HepG2 (cell line): ENCODE measurements around the gene FAM174B. TPM values are rescaled to one million over a fixed set of nuclear protein-coding genes. Genes with fewer than 3 reads are reported as not detected.

Experiments used
- ATAC-seq: fragments of 200-7000 bp; cut with Tn5 transposase; 3 replicates; pipeline ENCODE4 v1.9.1; 2020; ENCODE audit warnings: mild to moderate bottlenecking, moderate library complexity
- BruUV-seq: library from RNA; stranded (reverse); fragments of 400-500 nt; replicated peaks from 2 replicates; lab custom pipeline; 2021; lab: Mats Ljungman, UMichigan
- CTCF ChIA-PET: fragments of 300-600 bp; formaldehyde crosslinking; extraction: SDS; loops from one replicate; lab custom pipeline; 2021; ENCODE audit warnings: low total read pairs, inconsistent platforms, low intra/inter-chr PET ratio; lab: Yijun Ruan, JAX
- POLR2A ChIA-PET: fragments of 350-600 bp; sonication (Branson Sonifier 250); formaldehyde crosslinking; loops from one replicate; lab custom pipeline; 2020; ENCODE audit warnings: antibody characterized with exemption, inconsistent platforms; lab: Yijun Ruan, JAX
- DNase-seq: peaks from one replicate; pipeline ENCODE4 v3.0.0-alpha.2; 2015; ENCODE audit warnings: low spot score
- FAIRE-seq: peaks from 3 replicates; lab custom pipeline; 2011; peaks lifted over from hg19 to GRCh38; lab: Jason Lieb, UNC
- H2AFZ ChIP-seq: one replicate; pipeline ENCODE4 v1.6.1; 2011; ENCODE audit warnings: low read length, inconsistent platforms
- H3K27ac ChIP-seq: fragments of 300-600 bp; 3 replicates; pipeline ENCODE4 v1.8.0; 2011; ENCODE audit warnings: mixed run types, mild to moderate bottlenecking, mixed read lengths, low read length, inconsistent platforms; ENCODE audit not compliant: insufficient read depth; ENCODE audit errors: extremely low read length
- H3K27me3 ChIP-seq, 2 experiments: fragments of 200-600 bp in 1 of 2; 2 replicates in 1 of 2; 3 replicates in 1 of 2; pipeline versions ENCODE4 v1.6.0 to v1.8.0; 2011; ENCODE audit warnings: low read length in 2 of 2, mild to moderate bottlenecking in 2 of 2, moderate library complexity in 2 of 2, inconsistent platforms in 1 of 2; ENCODE audit not compliant: insufficient read depth in 2 of 2, control insufficient read depth in 1 of 2
- H3K36me3 ChIP-seq, 2 experiments: fragments of 200-600 bp in 1 of 2; replicated peaks in 1 of 2; 2 replicates in 1 of 2; 3 replicates in 1 of 2; pipeline versions ENCODE4 v1.5.1 to v1.8.0; 2011; ENCODE audit warnings: low read length in 2 of 2, inconsistent platforms in 1 of 2; ENCODE audit not compliant: insufficient read depth in 2 of 2, control insufficient read depth in 1 of 2
- H3K4me1 ChIP-seq: 2 replicates; pipeline ENCODE4 v1.5.1; 2012; ENCODE audit warnings: low read length, inconsistent platforms; ENCODE audit not compliant: insufficient read depth
- H3K4me2 ChIP-seq: 2 replicates; pipeline ENCODE4 v1.6.0; 2011; ENCODE audit warnings: low read depth, low read length, inconsistent platforms
- H3K4me3 ChIP-seq, 3 experiments: fragments of 200-600 bp in 1 of 3; sonication (generic), shearing (Covaris generic) in 1 of 3; replicated peaks in 1 of 3; 2 replicates each; pipeline ENCODE4 v1.5.1; 2011 to 2016; ENCODE audit warnings: low read length in 3 of 3, inconsistent platforms in 2 of 3, low read depth in 2 of 3, mild to moderate bottlenecking in 2 of 3, control low read depth in 1 of 3, mixed read lengths in 1 of 3; ENCODE audit not compliant: insufficient read depth in 1 of 3
- H3K79me2 ChIP-seq: one replicate; pipeline ENCODE4 v1.6.1; 2011; ENCODE audit warnings: low read length, inconsistent platforms; ENCODE audit not compliant: insufficient read depth
- H3K9ac ChIP-seq: 2 replicates; pipeline ENCODE4 v1.6.0; 2011; ENCODE audit warnings: mild to moderate bottlenecking, low read depth, low read length, inconsistent platforms; ENCODE audit not compliant: insufficient read depth
- H3K9me3 ChIP-seq: 2 replicates; pipeline ENCODE4 v1.5.1; 2012; ENCODE audit warnings: mild to moderate bottlenecking, low read length
- H4K20me1 ChIP-seq: 2 replicates; pipeline ENCODE4 v1.6.0; 2011; ENCODE audit warnings: inconsistent platforms, mild to moderate bottlenecking, low read length, moderate library complexity; ENCODE audit not compliant: insufficient read depth
- DPF2 ChIP-seq: sonication (generic); formaldehyde crosslinking; IDR thresholded peaks from 2 replicates; pipeline ENCODE4 v1.4.0; 2020; ENCODE audit warnings: mild to moderate bottlenecking, low read depth, missing genetic modification reagents, borderline replicate concordance
- EED ChIP-seq: sonication (generic); formaldehyde crosslinking; IDR thresholded peaks from 2 replicates; pipeline ENCODE4 v1.5.0; 2020; ENCODE audit warnings: mild to moderate bottlenecking, missing genetic modification reagents
- ELF1 ChIP-seq: sonication (generic); formaldehyde crosslinking; IDR thresholded peaks from 2 replicates; pipeline ENCODE4 v1.4.0; 2020; ENCODE audit warnings: missing genetic modification reagents
- HDAC2 ChIP-seq: sonication (generic); formaldehyde crosslinking; IDR thresholded peaks from 2 replicates; pipeline ENCODE4 v1.4.0; 2020; ENCODE audit warnings: missing genetic modification reagents
- HES4 ChIP-seq: sonication (generic); formaldehyde crosslinking; IDR thresholded peaks from 2 replicates; pipeline ENCODE4 v1.9.0; 2021; ENCODE audit warnings: mild to moderate bottlenecking, missing genetic modification reagents, borderline replicate concordance
- IRF2 ChIP-seq: IDR thresholded peaks from 2 replicates; pipeline ENCODE4 v1.6.1; 2018; ENCODE audit warnings: missing genetic modification reagents, missing compliant biosample characterization
- KLF11 ChIP-seq: IDR thresholded peaks from 2 replicates; pipeline ENCODE4 v1.6.1; 2016; ENCODE audit warnings: missing compliant biosample characterization
- KLF16 ChIP-seq, 2 experiments: sonication (generic) in 1 of 2; formaldehyde crosslinking in 1 of 2; IDR thresholded peaks; 2 replicates each; pipeline versions ENCODE4 v1.6.1 to v1.8.0; 2016 to 2023; ENCODE audit warnings: missing genetic modification reagents in 2 of 2, missing compliant biosample characterization in 1 of 2
- NR1H2 ChIP-seq: sonication (generic); formaldehyde crosslinking; IDR thresholded peaks from 2 replicates; pipeline ENCODE4 v1.8.1; 2022; ENCODE audit warnings: low read depth, missing genetic modification reagents, borderline replicate concordance
- NR2F2 ChIP-seq: IDR thresholded peaks from 2 replicates; pipeline ENCODE4 v1.6.1; 2012; ENCODE audit warnings: low read depth, inconsistent platforms, borderline replicate concordance
- SAP130 ChIP-seq: IDR thresholded peaks from 2 replicates; pipeline ENCODE4 v1.6.1; 2016; ENCODE audit warnings: low read depth
- SOX13 ChIP-seq, 3 experiments: fragments of 450-650 bp in 1 of 3; sonication (generic) in 1 of 3; formaldehyde crosslinking in 1 of 3; IDR thresholded peaks in 2 of 3; conservative IDR thresholded peaks in 1 of 3; 2 replicates each; pipeline versions ENCODE4 v1.5.0 to v1.6.1; 2016 to 2020; ENCODE audit warnings: antibody characterized with exemption in 1 of 3, mild to moderate bottlenecking in 1 of 3, missing compliant biosample characterization in 1 of 3, missing genetic modification reagents in 1 of 3, moderate library complexity in 1 of 3
- ZBTB44 ChIP-seq: sonication (generic); formaldehyde crosslinking; IDR thresholded peaks from 2 replicates; pipeline ENCODE4 v1.4.0; 2020; ENCODE audit warnings: missing genetic modification reagents
- ZNF674 ChIP-seq: sonication (generic); formaldehyde crosslinking; IDR thresholded peaks from 2 replicates; pipeline ENCODE4 v1.5.0; 2020; ENCODE audit warnings: low read depth, mild to moderate bottlenecking, missing genetic modification reagents
- WGBS: methylation state at CpG from one replicate; pipeline ENCODE4 v1.1.6; 2017; ENCODE audit warnings: low lambda C conversion rate; 5-methylcytosine and 5-hydroxymethylcytosine counted together
- in situ Hi-C: cut with HindIII; loops from 2 replicates; pipeline ENCODE4 v1.10.0; 2017; ENCODE audit warnings: low pct_unique_long_range_greater_than_20kb; ENCODE audit not compliant: extremely low pct_ligation_motif_present
- intact Hi-C: fragments of 100-400 bp; cut with micrococcal nuclease; formaldehyde crosslinking; loops from one replicate; pipeline ENCODE4 v1.10.0; 2022; ENCODE audit not compliant: unreplicated experiment
- polyA plus RNA-seq, 8 experiments: library from polyadenylated mRNA; depleted of rRNA in 3 of 8; stranded (reverse) in 7 of 8; unstranded in 1 of 8; fragments of >200 nt; fragmentation: Illumina TruSeq in 4 of 8; extraction: Trizol in 4 of 8; gene quantifications; 2 replicates each; pipeline versions ENCODE4 v1.2.1 to v1.2.3, GENCODE V29; 2011 to 2016; ENCODE audit warnings: low read depth in 4 of 8, missing spikeins in 1 of 8, mixed read lengths in 1 of 8; ENCODE audit not compliant: insufficient read depth in 1 of 8
- total RNA-seq, 5 experiments: library from RNA; depleted of rRNA; stranded (reverse); fragments of >200 nt; fragmentation: Illumina TruSeq; extraction: Trizol; gene quantifications; 2 replicates each; pipeline ENCODE4 v1.2.3, GENCODE V29; 2016; ENCODE audit warnings: low read depth in 1 of 5
- TF ChIP-seq, protein P1 (sequence below): sonication (generic); formaldehyde crosslinking; IDR thresholded peaks from 2 replicates; pipeline ENCODE4 v1.5.0; 2020; ENCODE audit warnings: missing genetic modification reagents
- TF ChIP-seq, protein P2 (sequence below): fragments of 450-650 bp; IDR thresholded peaks from 2 replicates; pipeline ENCODE4 v1.6.1; 2016
- TF ChIP-seq, protein P3 (sequence below): sonication (generic); formaldehyde crosslinking; conservative IDR thresholded peaks from 2 replicates; pipeline ENCODE4 v1.4.0; 2020; ENCODE audit warnings: missing genetic modification reagents

The FAM174B gene
- total and polyA plus RNA-seq, 2 of the 13 experiments (the other 11 are each of a cell fraction or from before 2014, with no cell fraction given) = 0.90 to 2.1 TPM

DNA sequence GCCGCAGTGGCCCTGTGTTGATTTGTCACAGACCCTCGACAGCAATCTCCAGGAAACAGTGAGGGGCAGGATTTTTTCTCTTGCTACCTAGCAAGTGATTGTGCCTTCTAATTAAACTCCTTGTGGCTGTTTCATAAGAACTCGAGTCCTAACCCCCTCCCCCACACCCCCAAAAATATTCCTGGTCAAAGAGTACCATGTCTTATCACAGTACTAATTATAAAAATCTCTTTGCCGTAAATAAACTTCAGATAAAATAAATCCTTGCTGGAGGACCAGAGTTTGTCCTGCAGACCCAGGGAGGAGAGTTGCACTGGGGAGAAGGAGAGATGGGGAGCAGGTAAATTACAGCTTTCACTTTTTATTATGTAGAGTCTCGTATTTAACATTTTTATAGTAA lies 64.3 kb downstream of the FAM174B start (continued):
- TF ChIP-seq ZBTB44 = no peak

DNA sequence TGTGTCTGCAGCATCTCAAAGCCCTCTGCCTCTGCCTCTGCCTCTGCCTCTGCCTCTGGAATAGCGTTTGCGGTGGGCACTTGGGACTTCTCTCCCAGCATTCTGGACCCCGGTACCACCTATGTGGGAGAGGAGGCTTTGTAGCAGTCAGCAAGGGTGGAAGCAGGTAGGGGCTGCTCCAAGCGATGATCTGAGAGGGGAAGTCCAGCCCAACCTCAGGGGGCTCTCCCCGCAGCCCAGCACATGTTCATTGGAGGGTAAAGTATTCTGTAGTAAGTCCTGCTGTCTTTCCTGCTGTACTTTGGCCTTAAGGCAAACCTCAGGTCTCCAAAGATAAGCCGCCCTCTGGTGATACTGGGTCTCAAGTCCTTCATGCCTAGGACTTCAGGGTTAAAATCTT lies 68.6 kb downstream of the FAM174B start:
- FAIRE-seq (no peak), ATAC-seq (no peak), DNase-seq (no peak)
- H3K79me2 ChIP-seq = no peaks in the 10 kb centered on the region
- H3K9ac ChIP-seq = no peak overlapping the region
- H3K27me3 ChIP-seq = peaks cover 1 to 53% of the 10 kb centered on the region in 2 experiments; a peak in 2 of 5 replicates
- no peaks in the 10 kb centered on the region for H3K36me3 ChIP-seq
- H3K4me3 ChIP-seq = no peak overlapping the region
- no TSS peak for BruUV-seq
- H3K27ac ChIP-seq = no peak overlapping the region
- 0% methylated on average over 2 of the region's 6 CpGs for WGBS
- intact Hi-C loops = no loop called here
- H3K4me1 ChIP-seq = no peaks in the 10 kb centered on the region
- H2AFZ ChIP-seq = no peak overlapping the region
- peaks cover 8% of the 10 kb centered on the region for H3K9me3 ChIP-seq
- in situ Hi-C loops = no loop called here
- no peak for TF ChIP-seq IRF2
- no peak for TF ChIP-seq KLF16 (CRISPR knock-in tag; IDR thresholded peaks at IDR 0.05)
- TF ChIP-seq HES4 (CRISPR knock-in tag) = no peak
- TF ChIP-seq, protein P1, sequence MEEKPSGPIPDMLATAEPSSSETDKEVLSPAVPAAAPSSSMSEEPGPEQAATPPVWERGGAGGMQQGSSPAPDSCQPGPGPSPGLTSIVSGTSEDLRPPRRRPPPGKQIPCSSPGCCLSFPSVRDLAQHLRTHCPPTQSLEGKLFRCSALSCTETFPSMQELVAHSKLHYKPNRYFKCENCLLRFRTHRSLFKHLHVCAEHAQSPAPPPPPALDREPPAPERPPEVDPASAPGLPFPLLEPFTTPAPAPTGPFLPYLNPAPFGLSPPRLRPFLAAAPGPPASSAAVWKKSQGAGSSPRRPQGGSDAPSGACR (CRISPR knock-in tag) = no peak
- TF ChIP-seq, protein P2, sequence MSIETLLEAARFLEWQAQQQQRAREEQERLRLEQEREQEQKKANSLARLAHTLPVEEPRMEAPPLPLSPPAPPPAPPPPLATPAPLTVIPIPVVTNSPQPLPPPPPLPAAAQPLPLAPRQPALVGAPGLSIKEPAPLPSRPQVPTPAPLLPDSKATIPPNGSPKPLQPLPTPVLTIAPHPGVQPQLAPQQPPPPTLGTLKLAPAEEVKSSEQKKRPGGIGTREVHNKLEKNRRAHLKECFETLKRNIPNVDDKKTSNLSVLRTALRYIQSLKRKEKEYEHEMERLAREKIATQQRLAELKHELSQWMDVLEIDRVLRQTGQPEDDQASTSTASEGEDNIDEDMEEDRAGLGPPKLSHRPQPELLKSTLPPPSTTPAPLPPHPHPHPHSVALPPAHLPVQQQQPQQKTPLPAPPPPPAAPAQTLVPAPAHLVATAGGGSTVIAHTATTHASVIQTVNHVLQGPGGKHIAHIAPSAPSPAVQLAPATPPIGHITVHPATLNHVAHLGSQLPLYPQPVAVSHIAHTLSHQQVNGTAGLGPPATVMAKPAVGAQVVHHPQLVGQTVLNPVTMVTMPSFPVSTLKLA = no peak
- TF ChIP-seq KLF11 (CRISPR knock-in tag) = no peak
- TF ChIP-seq DPF2 (CRISPR knock-in tag) = no peak
- TF ChIP-seq SOX13 (IDR thresholded peaks at IDR 0.05) = no peak
- TF ChIP-seq SOX13 (CRISPR knock-in tag; conservative IDR thresholded peaks at IDR 0.05 in 1 of 2, IDR thresholded peaks at IDR 0.05 in 1 of 2) = no peak
- TF ChIP-seq ZNF674 (CRISPR knock-in tag) = no peak
- no peak for TF ChIP-seq NR2F2
- TF ChIP-seq NR1H2 (CRISPR knock-in tag) = no peak
- TF ChIP-seq SAP130 = no peak
- no peak for TF ChIP-seq ELF1 (CRISPR knock-in tag)
- no peak for TF ChIP-seq EED
- no peak for TF ChIP-seq HDAC2 (CRISPR knock-in tag)
- TF ChIP-seq, protein P3, sequence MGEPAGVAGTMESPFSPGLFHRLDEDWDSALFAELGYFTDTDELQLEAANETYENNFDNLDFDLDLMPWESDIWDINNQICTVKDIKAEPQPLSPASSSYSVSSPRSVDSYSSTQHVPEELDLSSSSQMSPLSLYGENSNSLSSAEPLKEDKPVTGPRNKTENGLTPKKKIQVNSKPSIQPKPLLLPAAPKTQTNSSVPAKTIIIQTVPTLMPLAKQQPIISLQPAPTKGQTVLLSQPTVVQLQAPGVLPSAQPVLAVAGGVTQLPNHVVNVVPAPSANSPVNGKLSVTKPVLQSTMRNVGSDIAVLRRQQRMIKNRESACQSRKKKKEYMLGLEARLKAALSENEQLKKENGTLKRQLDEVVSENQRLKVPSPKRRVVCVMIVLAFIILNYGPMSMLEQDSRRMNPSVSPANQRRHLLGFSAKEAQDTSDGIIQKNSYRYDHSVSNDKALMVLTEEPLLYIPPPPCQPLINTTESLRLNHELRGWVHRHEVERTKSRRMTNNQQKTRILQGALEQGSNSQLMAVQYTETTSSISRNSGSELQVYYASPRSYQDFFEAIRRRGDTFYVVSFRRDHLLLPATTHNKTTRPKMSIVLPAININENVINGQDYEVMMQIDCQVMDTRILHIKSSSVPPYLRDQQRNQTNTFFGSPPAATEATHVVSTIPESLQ = no peak
- TF ChIP-seq, all 625 proteins: peak for 0
- Histone ChIP-seq H3K4me2 (no peak overlapping the region), H4K20me1 (no peaks in the 10 kb centered on the region)
- CTCF ChIA-PET = no interaction called here
- POLR2A ChIA-PET = no interaction called here
